GM18499 (cell line): Measurements from ENCODE around the gene PLXNC1.

ENCODE experiments used
- ATAC-seq: cut with Tn5 transposase; IDR thresholded peaks from one replicate; pipeline ENCODE4 v1.9.1; 2021; ENCODE audit warnings: moderate number of reproducible peaks; ENCODE audit not compliant: insufficient read depth, unreplicated experiment

Gene PLXNC1

DNA sequence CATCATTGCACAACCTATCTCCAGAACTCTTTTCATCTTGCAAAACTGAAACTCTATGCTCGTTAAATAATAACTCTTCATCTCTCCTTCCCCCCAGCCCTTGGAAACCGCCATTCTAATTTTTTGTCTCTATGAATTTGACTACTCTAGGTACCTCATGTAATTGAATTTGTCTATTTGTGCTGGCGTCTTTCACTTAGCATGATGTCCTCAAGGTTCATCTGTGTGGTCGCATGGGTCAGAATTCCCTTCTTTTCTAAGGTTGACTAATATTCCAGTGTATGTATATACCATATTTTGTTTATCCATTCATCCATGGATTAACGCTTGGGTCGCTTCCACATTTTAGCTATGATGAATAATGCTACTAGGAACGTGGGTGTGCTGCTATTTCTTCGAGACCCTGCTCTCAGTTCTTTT, 80.1 kb downstream of the PLXNC1 start:
- ATAC-seq: no peak

DNA sequence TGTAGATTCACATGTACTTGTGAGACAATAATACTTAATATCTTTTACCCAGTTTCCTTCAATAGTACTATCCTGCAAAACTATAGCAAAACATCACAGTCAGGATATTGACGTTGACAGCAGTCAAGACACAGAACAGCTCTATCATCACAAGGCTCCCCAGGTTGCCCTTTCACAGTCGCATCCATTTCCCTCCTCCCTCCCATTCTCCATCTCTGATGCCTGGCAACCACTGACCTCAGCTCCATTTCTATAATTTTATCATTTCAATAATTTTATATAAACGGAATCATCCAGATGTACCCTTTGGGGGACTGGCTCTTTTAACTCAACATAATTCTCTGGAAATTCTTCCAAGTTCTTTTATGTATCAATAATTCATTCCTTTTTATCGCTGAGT, 81.5 kb downstream of the PLXNC1 start:
- no peak for ATAC-seq

- ATAC-seq: peak; percentile 62
Observed at GRCh38 chr12:94230357-94230905, 82.1 kb downstream of the PLXNC1 start.

- no peak for ATAC-seq
Observed at GRCh38 chr12:94231709-94232108, 83.3 kb downstream of the PLXNC1 start.

GRCh38 chr12:94235848-94236247, 87.5 kb downstream of the PLXNC1 start:
- no peak for ATAC-seq

GRCh38 chr12:94239332-94239993, 91.1 kb downstream of the PLXNC1 start:
- no peak for ATAC-seq

- ATAC-seq: peak; percentile 74
Observed at GRCh38 chr12:94240171-94240570, 91.8 kb downstream of the PLXNC1 start.

DNA sequence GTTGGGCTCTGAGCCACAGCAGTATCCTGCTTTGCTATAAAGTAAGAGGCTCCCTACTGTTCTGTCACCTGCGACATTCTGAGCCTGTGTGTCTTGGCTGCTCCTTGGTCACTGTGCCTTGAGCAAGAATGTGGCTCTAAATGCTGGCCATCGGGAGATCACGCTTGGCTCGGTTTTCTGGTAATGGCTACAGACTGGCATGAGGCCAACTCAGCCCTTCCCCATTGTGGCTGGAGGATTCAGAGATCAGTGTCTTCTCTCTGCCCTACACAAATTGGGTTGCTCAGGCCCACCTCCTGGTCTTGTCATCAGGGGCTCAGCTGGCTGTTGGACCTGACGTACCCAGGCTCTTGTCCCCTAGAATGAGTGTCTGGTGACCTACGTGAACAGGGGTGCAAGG, 94.5 kb downstream of the PLXNC1 start:
- ATAC-seq: no peak

- ATAC-seq: peak; percentile 53
Observed at GRCh38 chr12:94244165-94245133, 96.1 kb downstream of the PLXNC1 start.

GRCh38 chr12:94245631-94246383, 97.4 kb downstream of the PLXNC1 start:
- no peak for ATAC-seq

DNA sequence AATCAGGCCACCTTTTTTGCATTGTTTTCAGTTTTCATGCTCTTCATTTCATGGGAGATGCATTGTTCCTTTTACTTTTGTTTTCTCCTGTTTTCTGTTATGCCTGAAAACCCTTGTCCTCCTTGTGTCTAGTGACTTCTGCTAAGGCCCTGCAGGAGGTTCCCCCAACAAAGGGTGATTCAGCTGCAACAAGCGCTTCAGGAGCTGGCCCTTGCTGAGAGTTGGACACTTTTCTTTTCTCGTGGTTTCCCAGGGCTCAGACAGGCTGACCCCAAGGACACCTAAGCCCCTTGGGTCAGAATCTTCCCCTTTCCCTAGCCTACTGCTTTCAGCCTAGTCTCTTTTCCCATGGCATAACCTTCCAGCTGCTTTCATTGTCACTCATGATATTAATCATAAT, 98.9 kb downstream of the PLXNC1 start:
- ATAC-seq: no peak

DNA sequence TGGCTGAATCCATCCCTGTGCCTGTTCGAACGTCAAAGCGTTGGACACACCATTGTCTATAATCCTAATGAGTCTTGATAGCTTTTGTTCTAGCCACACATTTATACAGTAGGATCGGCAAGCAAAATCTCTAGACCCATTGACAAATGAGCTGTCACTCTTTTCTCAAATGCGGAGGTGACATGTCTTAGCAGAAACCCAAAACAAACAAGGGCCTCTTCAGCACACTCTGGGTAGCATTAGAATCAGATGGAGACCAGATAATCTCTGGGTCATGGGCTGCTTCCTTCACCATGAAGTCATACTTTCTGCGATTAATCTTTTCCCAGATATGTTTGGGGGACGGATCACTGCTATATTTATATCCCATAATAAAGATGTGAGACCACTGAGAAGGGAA, 100.2 kb downstream of the PLXNC1 start:
- no peak for ATAC-seq

DNA sequence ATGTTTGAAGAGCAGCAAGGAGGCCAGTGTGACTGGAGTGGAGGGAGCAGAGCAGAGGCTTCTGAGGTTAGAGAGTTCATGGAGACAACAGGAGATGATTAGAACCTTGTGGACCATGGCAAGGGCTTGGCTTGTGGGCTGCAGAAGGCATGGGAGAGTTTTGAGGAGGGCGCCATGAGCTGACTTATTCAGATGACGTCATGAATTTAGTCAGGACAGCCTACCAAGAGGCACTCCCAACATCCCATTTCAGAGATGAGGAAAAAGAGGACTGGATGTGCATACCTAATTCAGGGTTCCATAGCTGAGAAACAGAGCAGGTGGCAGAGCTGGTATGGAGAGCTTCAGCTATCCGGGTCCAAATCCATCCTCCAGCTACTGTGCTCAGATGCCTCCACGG, 101.8 kb downstream of the PLXNC1 start:
- ATAC-seq: no peak

DNA sequence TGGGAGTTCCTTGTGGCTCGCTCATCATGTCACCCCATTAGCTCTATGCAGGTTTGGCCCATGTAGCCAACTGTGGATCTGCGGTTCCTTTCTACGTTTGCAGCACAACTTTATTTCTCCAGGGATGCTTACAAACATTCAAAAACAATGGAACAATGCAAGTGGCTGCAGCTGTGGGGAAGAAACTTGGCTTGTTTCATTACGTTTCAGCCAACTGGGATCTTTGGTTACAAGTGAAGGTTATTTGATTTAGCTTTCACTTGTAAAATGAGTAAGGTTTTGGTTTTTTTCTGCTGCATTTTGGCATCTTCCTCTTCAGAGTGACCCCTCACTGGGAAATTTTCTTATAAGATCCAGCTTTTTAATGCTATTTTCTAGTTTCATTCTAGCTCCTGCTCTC, 105.9 kb downstream of the PLXNC1 start:
- ATAC-seq: no peak

DNA sequence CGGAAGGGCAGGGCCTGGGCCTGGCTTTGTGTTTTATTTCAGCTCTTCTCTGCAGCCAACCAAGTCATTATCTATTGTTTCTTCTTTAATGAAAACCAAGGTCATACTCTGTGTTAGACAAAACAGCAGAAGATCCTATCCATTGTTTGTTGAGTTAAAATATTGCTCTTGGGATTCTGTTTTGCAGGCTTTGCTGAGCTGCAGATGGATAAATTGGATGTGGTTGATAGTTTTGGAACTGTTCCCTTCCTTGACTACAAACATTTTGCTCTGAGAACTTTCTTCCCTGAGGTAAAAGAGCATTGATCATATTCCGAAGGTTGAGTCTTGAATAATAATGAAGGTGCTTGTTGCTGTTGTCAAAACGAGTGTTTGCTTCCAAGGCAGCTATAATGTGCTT, 106.6 kb downstream of the PLXNC1 start:
- ATAC-seq: no peak

DNA sequence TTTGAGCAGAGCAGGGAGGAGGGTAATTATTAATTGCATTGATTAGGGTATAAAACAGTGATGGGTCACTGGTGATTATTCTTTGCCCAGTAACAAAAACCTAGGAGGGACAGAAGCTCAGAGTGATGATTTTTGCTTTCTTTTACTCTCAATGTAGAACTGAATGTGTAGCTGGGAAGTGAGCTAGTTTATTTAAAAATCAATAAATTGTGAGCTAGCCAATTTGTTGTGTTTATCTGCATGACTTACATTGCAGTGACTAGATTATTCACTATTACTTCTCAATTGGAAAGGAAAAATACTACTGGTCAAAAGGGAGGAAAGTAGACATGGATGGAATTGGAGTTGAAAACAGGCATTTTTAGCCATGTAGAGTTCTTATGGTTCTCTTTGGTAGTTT, 107.1 kb downstream of the PLXNC1 start:
- ATAC-seq: no peak

DNA sequence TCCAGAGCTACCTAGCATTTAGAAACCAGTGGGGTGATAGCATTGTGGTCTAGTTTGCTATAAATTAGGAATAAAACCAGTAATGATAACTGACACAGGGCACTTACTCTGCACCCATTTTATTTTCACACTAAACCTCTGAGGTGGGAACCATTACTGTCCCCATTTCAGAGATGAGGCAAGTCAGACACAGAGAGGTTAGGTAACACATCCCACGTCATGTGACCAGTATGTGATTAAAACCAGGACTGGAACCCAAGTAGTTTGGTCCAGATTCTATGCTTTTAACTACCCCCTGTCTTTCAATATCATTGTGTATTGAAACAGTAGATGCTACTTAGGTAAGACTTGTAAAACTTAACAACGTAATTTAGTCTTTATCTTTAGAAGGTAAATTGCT, 110.2 kb downstream of the PLXNC1 start:
- no peak for ATAC-seq

GRCh38 chr12:94260017-94260416, 111.6 kb downstream of the PLXNC1 start:
- no peak for ATAC-seq

GRCh38 chr12:94260717-94261116, 112.3 kb downstream of the PLXNC1 start:
- ATAC-seq: no peak

GRCh38 chr12:94261119-94261518, 112.7 kb downstream of the PLXNC1 start:
- no peak for ATAC-seq

DNA sequence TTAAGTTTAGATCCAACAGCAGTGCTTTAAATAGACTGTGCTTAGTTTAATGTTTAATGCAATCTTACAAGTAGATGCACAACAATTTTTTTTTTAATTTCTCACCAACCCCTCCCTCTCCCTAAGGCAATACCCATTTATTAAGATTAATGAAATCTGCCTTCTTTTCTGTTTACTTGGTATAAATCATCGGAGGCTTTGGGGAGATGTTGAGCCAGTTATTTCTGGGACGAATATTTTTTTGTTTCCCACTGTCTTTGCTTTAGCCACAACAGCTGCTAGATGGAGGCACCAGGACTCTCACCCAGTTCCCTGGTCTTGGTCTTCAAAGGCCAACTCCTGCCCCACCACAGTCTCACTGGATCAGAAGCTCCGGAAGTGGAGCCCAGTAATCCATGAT, 113.4 kb downstream of the PLXNC1 start:
- ATAC-seq: no peak
